CD4-positive, alpha-beta T cell treated with Interleukin-17A for 1 hour (primary cell): ENCODE results near the gene CCR7.
"Not testable (repeated sequence)": the region's sequence is repeated elsewhere in the genome, so short reads cannot be mapped to it uniquely, and the experiment has no call there.

Source experiments
- DNase-seq: peaks from one replicate; pipeline ENCODE4 v3.0.0-alpha.2; 2020

Gene CCR7

DNA sequence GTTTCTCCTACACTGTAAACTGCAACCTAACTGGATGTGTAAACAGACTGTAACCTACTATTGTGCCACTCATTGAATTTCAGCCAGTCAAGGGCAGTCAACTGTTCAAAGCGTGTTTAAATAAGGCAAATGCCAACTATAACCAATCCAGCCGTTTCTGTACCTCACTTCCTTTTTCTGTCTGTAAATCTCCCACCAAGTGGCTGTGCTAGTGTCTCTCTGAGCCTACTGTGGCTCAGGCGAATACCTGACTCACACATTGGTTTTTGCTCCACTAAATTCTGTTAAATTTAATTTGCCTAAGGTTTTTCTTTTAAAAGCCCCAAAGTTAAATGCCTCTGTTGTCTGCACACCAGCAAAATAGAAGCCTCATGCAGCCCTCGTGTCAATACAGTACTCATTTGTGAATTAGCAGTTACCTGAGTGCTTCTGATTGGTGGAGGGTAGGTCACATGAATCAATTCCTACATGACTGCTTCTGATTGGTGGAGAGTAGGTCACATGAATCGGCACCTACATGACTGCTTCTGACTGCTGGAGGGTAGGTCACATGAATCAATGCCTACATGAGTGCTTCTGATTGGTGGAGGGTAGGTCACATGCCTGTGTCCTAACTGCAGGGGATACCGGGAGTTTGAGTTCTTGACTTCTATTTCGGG lies 31.1 kb upstream of the CCR7 start:
- DNase-seq = peak; percentile 47

DNA sequence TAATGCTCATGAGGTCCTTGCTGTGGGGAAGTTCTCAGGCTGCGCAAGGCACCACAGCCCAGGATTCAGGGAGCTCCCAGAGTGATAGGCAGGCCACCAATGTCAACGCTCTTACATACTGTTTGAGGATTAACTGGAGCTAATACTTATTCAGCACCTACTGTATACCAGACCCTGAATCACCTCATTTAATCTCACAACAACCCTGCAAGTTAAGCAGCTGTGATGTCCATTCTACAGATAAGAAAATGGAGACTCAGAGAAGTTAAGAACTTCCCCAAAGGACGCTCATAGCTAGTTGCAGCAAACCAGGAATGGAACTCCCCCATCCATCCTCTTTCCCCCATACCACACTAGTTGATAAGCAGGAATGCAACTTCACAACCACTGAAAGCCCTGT lies 25.5 kb upstream of the CCR7 start:
- DNase-seq = no peak

DNA sequence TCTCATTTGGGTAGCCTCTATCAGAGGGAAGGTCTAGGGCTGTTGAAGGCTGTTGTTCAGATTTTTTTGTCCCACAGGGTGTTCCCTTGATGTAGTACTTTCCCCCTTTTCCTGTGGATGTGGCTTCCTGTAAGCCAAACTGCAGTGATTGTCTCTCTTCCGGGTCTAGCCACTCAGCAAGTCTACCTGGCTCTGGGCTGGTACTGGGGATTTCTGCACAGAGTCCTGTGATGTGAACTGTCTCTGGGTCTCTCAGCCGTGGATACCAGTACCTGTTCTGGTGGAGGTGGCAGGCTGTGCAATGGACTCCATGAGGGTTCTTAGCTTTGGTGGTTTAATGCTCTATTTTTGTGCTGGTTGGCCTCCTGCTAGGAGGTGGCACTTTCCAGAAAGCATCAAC lies 23.3 kb upstream of the CCR7 start:
- DNase-seq = peak; percentile 41

DNA sequence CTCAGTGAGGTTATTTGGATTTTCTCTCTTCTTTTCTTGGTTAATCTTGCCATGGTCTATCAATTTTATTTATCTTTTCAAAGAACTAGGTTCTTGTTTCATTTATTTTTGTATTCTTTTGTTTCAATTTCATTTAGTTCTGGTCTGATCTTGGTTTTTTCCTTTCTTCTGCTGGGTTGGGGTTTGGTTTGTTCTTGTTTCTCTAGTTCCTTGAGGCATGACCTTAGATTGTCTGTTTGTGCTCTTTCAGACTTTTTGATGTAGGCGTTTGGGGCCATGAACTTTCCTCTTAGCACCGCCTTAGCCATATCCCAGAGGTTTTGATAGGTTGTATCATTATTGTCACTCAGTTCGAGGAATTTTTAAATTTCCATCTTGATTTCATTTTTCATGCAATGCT lies 21.0 kb upstream of the CCR7 start:
- not testable (repeated sequence) for DNase-seq

DNA sequence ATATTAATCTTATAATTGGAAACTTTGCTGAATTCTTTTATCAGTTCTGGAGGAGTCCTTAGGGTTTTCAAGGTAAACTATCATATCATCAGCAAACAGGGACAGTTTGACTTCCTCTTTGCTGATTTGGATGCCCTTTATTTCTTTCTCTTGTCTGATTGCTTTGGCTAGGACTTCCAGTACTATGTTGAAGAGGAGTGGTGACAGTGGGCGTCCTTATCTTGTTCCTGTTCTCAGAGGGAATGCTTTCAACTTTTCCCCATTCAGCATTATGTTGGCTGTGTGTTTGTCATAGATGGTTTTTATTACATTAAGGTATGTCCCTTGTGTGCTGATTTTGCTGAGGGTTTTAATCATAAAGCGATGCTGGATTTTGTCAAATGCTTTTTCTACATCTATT lies 19.7 kb upstream of the CCR7 start:
- not testable (repeated sequence) for DNase-seq

DNA sequence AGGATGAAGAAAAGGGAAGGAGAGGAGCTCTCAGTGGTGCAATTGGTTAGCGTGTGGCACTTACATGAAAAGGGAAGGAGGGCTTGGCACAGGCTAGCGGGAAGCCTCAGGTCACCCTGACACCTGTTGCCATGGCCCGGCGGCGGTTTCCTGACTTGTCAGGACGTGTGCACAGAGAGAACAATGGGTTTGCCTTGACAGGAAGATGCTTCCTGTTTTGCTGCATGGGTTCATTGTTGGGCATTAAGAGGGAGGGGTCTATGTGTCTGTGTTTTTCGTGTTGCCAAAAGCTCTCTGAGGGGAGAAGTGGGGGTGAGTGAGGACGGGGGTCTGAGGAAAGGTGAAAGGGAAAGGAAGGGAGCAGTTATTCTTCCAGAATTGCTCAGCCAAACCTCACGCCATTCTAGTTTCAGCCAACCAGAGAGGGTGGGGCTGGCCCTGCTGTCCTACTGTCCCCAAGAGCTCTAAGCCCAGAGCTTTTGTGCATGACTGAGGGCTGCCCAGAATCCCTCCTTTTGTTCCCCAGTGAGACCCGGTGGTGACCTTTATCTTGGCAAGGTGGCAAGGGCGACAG lies 17.1 kb upstream of the CCR7 start:
- peak; percentile 82 for DNase-seq

DNA sequence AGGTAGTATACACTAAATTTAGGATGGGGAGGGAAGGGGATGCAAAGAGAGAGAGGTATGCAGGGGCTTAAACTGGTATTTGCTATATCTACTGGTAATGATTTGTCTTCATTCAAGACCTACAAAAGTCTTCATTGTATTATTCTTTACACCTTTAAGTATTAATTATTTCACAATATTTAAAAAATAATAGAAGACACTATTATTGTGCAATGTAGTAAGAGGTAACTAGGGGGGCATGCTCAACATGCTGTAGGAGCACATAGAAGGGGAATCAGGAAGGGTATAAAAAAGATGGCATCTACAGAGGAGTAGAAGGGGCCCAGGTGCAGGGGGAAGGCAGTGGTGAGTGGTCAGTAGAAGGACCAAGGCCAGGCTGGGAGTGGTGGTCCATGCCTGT lies 14.9 kb upstream of the CCR7 start:
- DNase-seq = no peak

DNA sequence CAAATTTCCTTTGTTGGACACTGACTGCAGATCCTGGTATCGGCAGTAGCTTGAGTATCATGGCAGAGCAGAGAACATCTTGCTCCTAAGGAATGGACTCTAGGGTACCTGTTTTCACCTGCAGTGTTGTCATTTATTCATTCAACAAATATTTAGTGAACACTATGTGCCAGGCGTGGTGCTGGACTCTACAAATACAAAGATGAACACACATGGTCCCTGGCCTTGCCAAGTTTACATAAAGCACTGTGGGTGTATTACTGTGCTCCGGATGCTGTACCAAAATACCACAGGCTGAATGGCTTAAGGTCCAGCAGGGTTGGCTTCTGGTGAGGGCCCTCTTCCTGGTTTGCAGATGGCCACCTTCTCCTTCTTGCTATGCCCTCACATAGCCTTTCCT lies 14.2 kb upstream of the CCR7 start:
- DNase-seq = no peak

DNA sequence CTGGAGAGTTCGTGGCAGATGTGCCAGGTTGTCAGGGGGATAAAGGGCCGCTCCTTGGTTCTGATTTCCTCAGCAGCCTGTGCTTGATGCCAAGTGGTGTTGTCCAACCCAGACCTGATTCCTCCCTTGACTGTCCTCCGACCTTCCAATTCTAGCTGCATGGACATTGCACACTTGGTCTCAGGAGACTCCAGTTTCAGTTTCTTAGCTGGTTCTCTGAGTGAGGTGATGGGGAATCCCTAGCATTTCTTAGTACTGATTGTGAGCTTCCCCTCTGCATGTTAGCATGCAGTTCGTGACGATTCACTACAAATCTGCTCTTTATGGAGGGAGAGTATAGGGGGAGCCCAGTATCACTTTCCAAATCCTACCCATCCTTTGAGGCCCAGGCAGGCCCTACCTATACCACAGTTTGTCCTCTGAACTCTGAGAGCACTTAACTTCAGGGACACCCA lies 12.4 kb upstream of the CCR7 start:
- DNase-seq = peak; percentile 48

DNA sequence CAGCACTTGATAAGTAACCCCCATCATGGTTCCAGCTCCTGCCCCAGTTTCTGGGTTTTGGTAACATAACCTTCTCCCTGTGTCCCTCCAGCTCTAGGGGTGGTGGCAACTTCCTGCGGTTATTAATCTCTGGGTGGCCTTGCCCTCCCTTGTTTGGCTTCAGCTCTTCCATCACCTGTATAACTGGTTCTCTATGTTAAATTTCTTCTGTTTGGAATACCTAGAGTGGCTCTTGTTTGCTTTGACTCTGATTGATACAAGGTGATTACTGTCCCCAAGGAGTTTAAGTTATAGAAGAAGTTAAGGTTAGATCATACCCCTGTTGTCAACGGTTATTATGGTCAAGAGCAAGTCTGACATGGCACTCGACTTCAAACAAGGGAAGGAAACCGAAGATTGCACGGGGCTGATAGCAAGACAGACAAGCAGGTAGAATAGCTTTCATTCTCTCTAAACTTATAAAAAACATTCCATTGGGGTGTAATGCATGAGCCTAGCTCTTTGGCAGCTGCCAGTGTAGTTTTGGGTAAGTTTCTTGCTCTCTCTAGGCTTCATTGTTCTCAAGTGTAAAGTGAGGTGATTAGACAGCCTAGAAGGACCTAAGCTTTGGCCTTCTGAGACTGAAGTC lies 11.0 kb upstream of the CCR7 start:
- DNase-seq = peak; percentile 45

DNA sequence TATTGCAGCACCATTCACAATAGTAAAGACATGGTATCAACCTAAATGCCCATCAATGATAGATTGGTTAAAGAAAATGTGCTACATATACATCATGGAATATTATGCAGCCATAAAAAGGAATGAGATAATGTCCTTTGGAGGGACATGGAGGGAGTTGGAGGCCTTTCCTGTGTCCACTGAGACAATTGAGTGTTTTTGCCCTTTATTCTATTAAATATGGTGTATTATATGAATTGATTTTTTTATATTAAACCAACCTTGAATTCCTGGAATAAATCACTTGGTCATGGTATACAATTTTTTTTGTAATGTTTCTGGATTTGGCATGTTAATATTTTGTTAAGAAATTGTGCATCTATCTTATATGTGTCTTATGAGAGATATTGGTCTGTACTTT lies 9.0 kb upstream of the CCR7 start:
- DNase-seq = no peak

DNA sequence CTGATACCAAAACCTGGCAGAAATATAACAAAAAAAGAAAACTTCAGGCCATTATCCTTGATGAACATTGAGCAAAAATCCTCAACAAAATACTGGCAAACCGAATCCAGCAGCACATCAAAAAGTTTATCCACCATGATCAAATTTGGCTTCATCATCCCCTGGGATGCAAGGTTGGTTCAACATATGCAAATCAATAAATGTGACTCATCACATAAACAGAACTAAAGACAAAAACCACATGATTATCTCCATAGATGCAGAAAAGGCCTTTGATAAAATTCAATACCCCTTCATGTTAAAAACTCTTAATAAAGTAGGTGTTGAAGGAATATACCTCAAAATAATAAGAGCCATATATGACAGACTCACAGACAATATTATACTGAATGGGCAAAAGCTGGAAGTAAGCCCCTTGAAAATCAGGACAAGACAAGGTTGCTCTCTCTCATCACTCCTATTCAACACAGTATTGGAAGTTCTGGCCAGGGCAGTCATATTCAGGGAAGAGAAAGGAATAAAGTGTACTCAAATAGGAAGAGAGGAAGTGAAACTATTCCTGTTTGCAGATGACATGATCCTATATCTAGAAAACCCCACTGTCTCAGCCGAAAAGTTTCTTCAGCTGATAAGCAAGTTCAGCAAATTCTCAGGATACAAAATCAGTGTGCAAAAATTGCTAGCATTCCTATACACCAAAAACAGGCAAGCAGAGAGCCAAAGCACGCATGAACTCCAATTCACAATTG lies 7.1 kb upstream of the CCR7 start:
- DNase-seq = not testable (repeated sequence)

DNA sequence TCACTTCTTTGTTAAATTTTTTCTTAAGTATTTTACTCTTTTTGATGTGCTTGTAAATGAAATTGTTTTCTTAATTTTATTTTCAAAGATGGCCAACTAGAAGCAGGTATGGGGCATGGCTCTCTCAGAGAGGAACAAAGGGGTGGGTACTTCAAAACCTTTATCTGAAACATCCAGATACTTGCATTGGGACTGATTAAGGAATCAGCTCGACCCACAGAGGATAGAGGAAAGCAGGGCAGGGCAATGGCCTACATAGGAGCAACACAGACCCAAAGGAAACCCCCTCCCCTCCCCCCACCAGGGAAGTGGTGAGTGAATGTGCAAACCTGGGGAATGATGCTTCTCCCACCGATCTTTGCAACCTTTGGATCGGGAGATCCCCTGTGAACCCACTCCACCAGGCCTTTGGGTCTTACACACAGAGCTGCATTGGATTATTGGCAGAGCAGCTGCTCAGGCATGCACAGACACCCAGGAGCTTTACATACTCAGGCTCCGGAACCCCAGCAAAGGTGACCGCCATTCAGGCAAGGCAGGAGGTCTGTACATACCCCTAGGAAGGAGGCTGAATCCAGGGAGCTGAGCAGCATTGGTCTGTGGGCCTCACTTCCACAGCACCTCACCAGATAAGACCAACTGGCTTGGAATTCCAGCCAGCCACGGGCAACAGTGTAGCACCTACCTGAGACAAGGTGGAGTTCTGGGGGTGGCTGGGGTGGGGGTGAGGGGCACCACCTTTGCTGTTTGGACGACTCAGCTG lies 3.0 kb upstream of the CCR7 start:
- DNase-seq = no peak

DNA sequence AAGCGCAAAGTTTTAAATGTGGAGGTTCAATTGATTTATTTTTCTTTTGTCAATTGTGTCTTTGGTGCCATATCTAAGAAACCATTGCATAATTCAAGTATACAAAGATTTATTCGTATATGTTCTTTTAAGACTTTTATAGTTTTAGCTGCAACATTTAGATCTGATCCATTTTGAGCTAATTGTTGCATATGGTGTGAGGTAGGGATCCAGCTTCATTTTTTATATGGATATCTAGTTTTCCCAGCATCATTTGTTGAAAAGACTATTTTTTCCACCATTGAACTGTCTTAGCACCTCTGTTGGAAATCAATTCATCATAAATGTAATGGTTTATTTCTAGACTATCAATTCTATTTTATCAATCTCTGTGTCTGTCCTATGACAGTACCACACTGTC lies 2.1 kb upstream of the CCR7 start:
- no peak for DNase-seq

DNA sequence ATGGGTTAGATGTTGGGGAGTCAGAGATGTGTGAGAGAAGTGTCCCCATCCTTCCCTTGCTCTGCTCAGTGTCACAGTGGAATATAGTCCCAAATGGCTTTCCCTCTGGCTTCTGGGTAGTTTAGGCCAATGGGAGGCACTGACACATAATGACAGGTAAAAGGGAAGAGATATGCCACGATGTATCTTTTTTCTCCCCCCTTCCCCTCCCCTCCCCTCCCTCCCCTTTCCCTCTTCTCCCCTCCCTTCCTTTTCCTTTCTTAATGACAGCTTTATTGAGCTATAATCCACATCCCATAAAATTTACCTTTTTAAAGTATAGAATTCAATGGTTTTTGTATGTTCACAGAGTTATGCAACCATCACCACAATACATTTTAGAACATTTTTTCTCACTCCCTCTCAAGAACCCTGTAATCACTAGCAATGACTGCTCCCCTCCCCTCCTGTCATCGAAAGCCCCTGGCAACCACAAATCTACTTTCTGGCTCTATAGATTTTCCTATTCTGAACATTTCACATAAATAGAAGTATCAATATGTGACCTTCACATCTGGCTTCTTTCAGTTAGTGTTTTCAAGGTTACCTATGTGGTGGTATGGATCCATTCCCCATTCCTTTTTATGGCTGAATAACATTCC lies 617 bp upstream of the CCR7 start:
- peak; percentile 62 for DNase-seq

DNA sequence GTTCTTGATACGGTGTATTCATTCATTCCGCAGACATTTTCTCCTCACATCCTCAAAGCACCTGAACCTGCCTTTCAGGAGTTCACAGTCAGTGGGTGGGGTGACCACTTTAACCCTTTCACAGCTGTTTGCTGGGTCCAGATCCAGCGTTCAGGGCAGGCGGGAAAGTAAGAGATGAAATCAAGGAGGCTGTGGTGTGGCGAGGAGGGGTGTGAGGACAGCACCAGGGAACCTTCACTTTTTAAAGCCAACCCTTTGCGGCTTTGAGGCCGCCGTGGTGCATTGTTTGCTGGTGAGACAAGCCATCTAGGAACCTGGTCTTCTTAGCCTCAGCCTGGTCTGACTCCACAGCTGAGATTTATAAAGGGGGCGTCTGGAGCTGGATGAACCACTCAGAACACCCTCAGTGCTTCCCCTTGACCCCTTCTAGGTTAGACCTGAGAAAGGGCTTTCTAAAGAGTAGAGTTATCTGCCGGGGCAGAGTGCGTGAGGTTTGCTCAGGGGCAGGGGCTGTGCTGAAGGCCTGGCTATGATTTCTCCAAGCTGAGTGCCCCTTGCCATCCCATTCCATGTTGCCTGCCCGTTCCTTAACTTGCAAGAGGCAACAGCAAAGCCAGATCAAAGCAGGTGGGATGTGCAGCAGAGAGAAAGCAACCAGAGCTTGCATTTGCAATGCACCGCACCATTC lies 933 bp downstream of the CCR7 start:
- DNase-seq = peak; percentile 74

DNA sequence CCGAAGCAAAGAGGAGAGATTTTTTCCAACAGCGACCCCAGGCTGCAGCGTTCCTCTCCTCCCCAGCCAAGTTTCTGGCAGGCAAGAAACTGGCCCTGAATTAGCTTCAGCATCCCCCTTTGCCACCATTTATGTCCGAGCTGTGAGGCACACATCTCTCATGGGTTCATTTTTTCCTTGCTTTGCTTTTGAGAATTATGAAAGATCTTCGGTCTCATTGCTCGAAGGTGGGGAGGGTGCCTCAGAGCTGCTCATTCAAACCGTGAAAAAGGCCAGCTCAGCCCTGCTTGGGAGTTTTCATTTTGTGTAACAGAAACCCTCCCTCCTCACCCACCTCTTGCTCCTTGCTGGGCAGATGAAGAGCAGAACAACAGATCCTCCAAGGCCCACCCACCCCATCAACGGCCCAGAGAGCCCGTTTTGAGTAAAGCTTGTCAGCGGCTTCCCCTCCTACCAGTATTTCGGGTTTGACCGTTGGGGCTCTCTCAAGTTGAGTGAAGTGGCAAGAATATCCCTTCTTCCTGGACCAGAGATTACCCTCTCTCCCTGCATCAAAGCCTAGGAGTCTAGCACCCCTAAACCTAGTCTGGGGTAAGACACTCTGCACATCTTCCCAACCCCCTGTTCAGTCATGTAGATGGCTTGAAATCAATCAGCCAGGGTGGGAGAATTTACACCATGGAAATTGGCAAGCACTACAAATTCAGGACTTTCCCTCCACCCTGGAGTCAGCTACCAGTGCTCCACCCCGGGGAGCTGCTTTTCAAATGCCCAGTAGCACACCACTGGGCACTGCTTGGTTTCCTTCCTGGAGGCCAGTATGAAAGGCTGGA lies 1.8 kb downstream of the CCR7 start:
- peak; percentile 65 for DNase-seq

DNA sequence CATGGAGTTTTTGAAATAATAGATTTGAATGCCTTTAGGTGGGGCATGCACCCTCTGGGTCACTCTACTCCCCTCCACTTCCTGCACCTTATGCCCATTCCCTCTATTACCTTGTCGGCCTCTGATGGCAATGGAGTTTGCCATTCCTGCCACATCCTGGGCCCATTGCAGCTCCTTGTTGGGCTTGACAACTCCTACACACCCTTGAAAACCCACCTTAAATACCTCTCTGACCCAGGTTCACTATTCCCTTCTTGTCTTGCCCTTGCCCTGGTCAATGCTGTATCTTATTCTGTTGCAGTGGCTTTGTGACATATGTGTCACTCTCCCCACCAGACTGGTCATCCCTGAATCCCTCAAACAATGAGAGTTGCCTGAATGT lies 2.4 kb downstream of the CCR7 start:
- no peak for DNase-seq

DNA sequence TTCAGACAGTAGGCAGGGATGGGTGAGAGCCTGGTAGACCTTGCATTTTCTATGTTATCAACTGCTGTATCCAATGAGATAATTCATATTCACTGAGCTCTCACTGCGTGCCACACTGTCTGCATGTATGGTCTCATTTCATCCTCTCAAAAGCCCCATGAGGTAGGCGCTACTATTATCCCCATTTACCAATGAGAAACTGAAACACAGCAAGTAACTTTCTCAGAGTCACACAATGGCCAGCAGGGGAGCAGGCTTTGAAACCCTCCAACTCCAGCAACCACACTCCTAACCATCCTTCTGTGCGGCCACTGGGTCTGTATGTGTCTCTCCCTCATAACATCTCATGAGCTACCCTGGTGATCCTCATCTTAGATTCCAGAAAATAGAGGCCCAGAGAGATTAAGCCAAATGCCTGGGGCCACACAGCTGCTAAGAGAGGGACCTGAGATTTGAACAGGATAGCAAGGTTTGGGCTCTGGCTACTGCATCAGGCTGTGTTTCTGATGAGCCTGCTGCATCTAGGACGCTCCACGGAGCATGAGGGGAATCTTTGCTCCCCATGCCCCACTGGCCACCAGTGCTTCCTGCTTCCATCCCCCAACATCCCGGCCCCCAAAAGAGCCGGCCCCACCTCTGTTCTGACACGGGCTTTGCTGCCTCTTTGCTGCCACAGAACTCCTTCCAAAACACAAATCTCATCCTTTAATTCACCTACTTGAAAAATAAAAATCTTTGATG lies 3.2 kb downstream of the CCR7 start:
- DNase-seq = peak; percentile 86

DNA sequence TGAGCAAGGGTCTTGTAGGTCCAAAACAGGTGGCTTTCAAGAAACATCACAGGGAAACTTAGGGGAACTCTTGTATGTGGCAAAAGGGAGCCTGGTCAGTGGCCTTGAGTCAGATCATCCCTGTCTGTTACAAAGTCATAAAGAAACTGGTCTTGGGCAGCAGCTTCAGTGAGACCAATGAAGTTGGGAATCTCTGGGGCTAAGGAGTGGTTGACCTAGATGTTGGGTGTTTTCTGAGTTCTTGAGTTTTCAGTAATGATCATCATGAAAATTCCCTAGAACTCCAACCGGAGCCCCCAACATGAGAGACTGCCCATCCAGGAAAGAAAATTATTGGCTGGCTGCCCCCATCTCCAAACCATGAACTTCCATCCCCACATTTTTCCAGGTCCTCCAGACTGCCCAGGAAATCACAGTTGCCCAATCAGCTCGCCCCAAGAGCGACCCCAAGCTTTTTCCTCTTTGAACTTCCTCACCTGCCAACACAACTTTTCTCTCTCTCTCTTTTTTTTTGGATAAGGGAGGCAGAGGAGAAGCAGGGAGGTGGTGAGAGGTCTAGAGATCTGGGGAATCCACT lies 3.9 kb downstream of the CCR7 start:
- DNase-seq = no peak
